ENCODE measurements around the gene ZP3.
"Not testable (repeated sequence)": the region's sequence is repeated elsewhere in the genome, so short reads cannot be mapped to it uniquely, and the experiment has no call there.

The ZP3 gene

GRCh38 chr7:76407718-76408117, 17.0 kb upstream of the ZP3 start:
- DNase-seq = no peak

GRCh38 chr7:76408121-76408560, 16.6 kb upstream of the ZP3 start:
- DNase-seq = no peak

GRCh38 chr7:76409537-76409936, 15.2 kb upstream of the ZP3 start, which contains the start of gene SSC4D:
Gene SSC4D (minus strand): TSS chr7:76409697. CDS start chr7:76404439, 5,258 bp downstream.
- no peak for DNase-seq

- no peak for DNase-seq
These were observed 13.1 kb upstream of the ZP3 start for GRCh38 chr7:76411626-76412025.

GRCh38 chr7:76412249-76412648, 12.5 kb upstream of the ZP3 start:
- no peak for DNase-seq

GRCh38 chr7:76417654-76418310, 7.0 kb upstream of the ZP3 start:
- DNase-seq = not testable (repeated sequence)

GRCh38 chr7:76421097-76421496, 3.7 kb upstream of the ZP3 start:
- DNase-seq = not testable (repeated sequence)

GRCh38 chr7:76423666-76424412, 911 bp upstream of the ZP3 start:
- DNase-seq = no peak

- no peak for DNase-seq
These were observed 406 bp downstream of the ZP3 start for GRCh38 chr7:76425156-76425555.

- not testable (repeated sequence) for DNase-seq
These were observed 808 bp downstream of the ZP3 start for GRCh38 chr7:76425558-76425957.

- DNase-seq = no peak
These were observed 1.5 kb downstream of the ZP3 start for GRCh38 chr7:76426246-76426645.

- DNase-seq = no peak
These were observed 2.9 kb downstream of the ZP3 start for GRCh38 chr7:76427635-76428034.

- no peak for DNase-seq
These were observed 3.5 kb downstream of the ZP3 start for GRCh38 chr7:76428149-76428823.

- no peak for DNase-seq
These were observed 4.4 kb downstream of the ZP3 start for GRCh38 chr7:76428868-76429805.

- DNase-seq = no peak
These were observed 5.5 kb downstream of the ZP3 start for GRCh38 chr7:76430211-76430610.

GRCh38 chr7:76430836-76431235, 6.1 kb downstream of the ZP3 start:
- DNase-seq = no peak

GRCh38 chr7:76437873-76438272, 13.1 kb downstream of the ZP3 start:
- peak; percentile 52 to 69 for DNase-seq

- not testable (repeated sequence) for DNase-seq
These were observed 14.6 kb downstream of the ZP3 start for GRCh38 chr7:76439120-76439888.

- not testable (repeated sequence) for DNase-seq
These were observed 15.7 kb downstream of the ZP3 start for GRCh38 chr7:76440404-76440803.

GRCh38 chr7:76441792-76442191, 17.0 kb downstream of the ZP3 start:
- DNase-seq = not testable (repeated sequence)

- not testable (repeated sequence) for DNase-seq
These were observed 18.1 kb downstream of the ZP3 start for GRCh38 chr7:76442664-76443446.

All from activated CD4-positive, alpha-beta T cell treated with anti-CD3 and anti-CD28 coated beads, Interleukin-2, amount 50 U/mL, for 48 hours (primary cell).